ENCODE measurements around the gene GRIP2.

Gene GRIP2

GRCh38 chr3:14450922-14451606 is 89.1 kb downstream of the GRIP2 start:
- TF ChIP-seq CTCF (IDR thresholded peaks at IDR 0.05; ENCODE audit: low read depth, low read length), result no peak
- no peak for DNase-seq (ENCODE audit: extremely low read depth, low read depth)

- TF ChIP-seq CTCF (IDR thresholded peaks at IDR 0.05; ENCODE audit: low read depth, low read length), result no peak
Observed at GRCh38 chr3:14450506-14450905, 89.6 kb downstream of the GRIP2 start.

GRCh38 chr3:14448756-14449727 is 91.1 kb downstream of the GRIP2 start:
- no peak for TF ChIP-seq CTCF (IDR thresholded peaks at IDR 0.05; ENCODE audit: low read depth, low read length)

More at GRCh38 chr3:14450506-14450905, 89.6 kb downstream of the GRIP2 start:
- no peak for DNase-seq (ENCODE audit: extremely low read depth, low read depth)

GRCh38 chr3:14448063-14448462 is 92.1 kb downstream of the GRIP2 start:
- TF ChIP-seq CTCF (IDR thresholded peaks at IDR 0.05; ENCODE audit: low read depth, low read length), result no peak
- no peak for DNase-seq (ENCODE audit: extremely low read depth, low read depth)

More at GRCh38 chr3:14448756-14449727, 91.1 kb downstream of the GRIP2 start:
- DNase-seq (ENCODE audit: extremely low read depth, low read depth), result no peak

GRCh38 chr3:14446988-14447570 is 93.1 kb downstream of the GRIP2 start:
- DNase-seq (ENCODE audit: extremely low read depth, low read depth), result no peak
- no peak for TF ChIP-seq CTCF (IDR thresholded peaks at IDR 0.05; ENCODE audit: low read depth, low read length)

- DNase-seq (ENCODE audit: extremely low read depth, low read depth), result no peak
- no peak for TF ChIP-seq CTCF (IDR thresholded peaks at IDR 0.05; ENCODE audit: low read depth, low read length)
Observed at GRCh38 chr3:14445773-14446172, 94.4 kb downstream of the GRIP2 start.
